HEK293T (cell line): ENCODE measurements around the gene WWOX.

ENCODE experiments used
- CTCF ChIA-PET: fragments of 350-600 bp; formaldehyde crosslinking; extraction: SDS; loops from one replicate; lab custom pipeline; 2021; ENCODE audit warnings: antibody characterized with exemption, inconsistent platforms; lab: Yijun Ruan, JAX
- POLR2A ChIA-PET: fragments of 350-600 bp; formaldehyde crosslinking; extraction: SDS; loops from one replicate; lab custom pipeline; 2020; ENCODE audit warnings: antibody characterized with exemption, inconsistent platforms; lab: Yijun Ruan, JAX
- DNase-seq: peaks from one replicate; pipeline ENCODE4 v3.0.0; 2012; ENCODE audit warnings: mixed read lengths; ENCODE audit errors: extremely low spot score
- ARNT ChIP-seq: fragments of 450-650 bp; IDR thresholded peaks from 2 replicates; pipeline ENCODE4 v1.6.1; 2017; ENCODE audit warnings: mild to moderate bottlenecking
- BHLHE40 ChIP-seq: fragments of 450-650 bp; IDR thresholded peaks from 2 replicates; pipeline ENCODE4 v1.6.1; 2016; ENCODE audit warnings: mild to moderate bottlenecking, moderate library complexity, borderline replicate concordance
- CTBP1 ChIP-seq: fragments of 450-650 bp; IDR thresholded peaks from 2 replicates; pipeline ENCODE4 v1.6.1; 2016; ENCODE audit warnings: borderline replicate concordance
- ELF4 ChIP-seq: fragments of 450-650 bp; IDR thresholded peaks from 2 replicates; pipeline ENCODE4 v1.6.1; 2017; ENCODE audit warnings: antibody characterized with exemption
- FOXA1 ChIP-seq: fragments of 450-650 bp; IDR thresholded peaks from 2 replicates; pipeline ENCODE4 v1.6.1; 2016; ENCODE audit warnings: mild to moderate bottlenecking
- FOXK2 ChIP-seq: fragments of 450-650 bp; IDR thresholded peaks from 2 replicates; pipeline ENCODE4 v1.6.1; 2016; ENCODE audit warnings: mild to moderate bottlenecking
- FOXM1 ChIP-seq: fragments of 450-650 bp; IDR thresholded peaks from 2 replicates; pipeline ENCODE4 v1.6.1; 2017; ENCODE audit warnings: mild to moderate bottlenecking, borderline replicate concordance
- HDGF ChIP-seq: fragments of 450-650 bp; IDR thresholded peaks from 2 replicates; pipeline ENCODE4 v1.6.1; 2017; ENCODE audit warnings: antibody characterized with exemption, borderline replicate concordance
- L3MBTL2 ChIP-seq: fragments of 450-650 bp; conservative IDR thresholded peaks from 2 replicates; pipeline ENCODE4 v1.6.1; 2016; ENCODE audit warnings: mild to moderate bottlenecking
- LEF1 ChIP-seq: fragments of 450-650 bp; IDR thresholded peaks from 2 replicates; pipeline ENCODE4 v1.6.1; 2017; ENCODE audit warnings: mild to moderate bottlenecking, borderline replicate concordance
- NFRKB ChIP-seq: fragments of 450-650 bp; IDR thresholded peaks from 2 replicates; pipeline ENCODE4 v1.6.1; 2016; ENCODE audit warnings: mild to moderate bottlenecking, moderate library complexity
- SP1 ChIP-seq: fragments of 450-650 bp; IDR thresholded peaks from 2 replicates; pipeline ENCODE4 v1.6.1; 2017
- SUZ12 ChIP-seq: fragments of 450-650 bp; IDR thresholded peaks from 2 replicates; pipeline ENCODE4 v1.6.1; 2016; ENCODE audit warnings: mild to moderate bottlenecking
- TARDBP ChIP-seq: fragments of 450-650 bp; IDR thresholded peaks from 2 replicates; pipeline ENCODE4 v1.6.1; 2016
- ZNF384 ChIP-seq: fragments of 450-650 bp; IDR thresholded peaks from 2 replicates; pipeline ENCODE4 v1.6.1; 2016
- TF ChIP-seq, protein P1 (sequence below): fragments of 450-650 bp; IDR thresholded peaks from 2 replicates; pipeline ENCODE4 v1.6.1; 2016

The WWOX gene

DNA sequence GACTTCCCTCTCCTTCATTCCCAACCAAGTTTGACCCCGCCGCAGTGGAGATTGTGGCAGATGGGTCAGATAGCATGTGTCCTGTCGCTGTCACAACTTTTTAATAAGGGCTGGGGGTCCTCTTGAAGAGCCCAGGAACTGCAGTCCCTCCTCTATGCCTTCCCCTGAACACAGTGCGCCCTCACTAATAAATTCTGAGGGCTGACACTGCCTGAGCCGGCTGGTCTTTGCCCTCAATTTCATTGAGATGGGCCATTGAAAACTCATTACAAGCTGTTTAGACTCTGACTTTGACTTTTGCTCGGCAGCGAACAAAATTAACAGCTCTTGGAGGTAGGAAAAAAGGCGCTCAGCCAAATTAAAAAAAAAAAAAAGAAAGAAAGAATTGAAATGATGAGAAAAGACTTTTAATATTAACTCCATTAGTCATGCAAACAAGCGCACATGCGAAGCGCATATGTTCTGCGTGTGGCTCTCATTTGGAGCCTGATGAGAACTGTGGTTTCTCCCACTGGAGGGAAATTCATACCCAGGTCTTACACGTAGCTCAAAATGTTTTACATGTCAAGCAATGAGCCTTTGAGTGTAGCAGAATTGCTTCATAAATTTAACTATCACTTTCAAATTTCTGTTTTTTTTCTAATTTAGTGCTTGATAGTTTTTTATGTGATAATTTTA, 704.7 kb downstream of the WWOX start:
- DNase-seq: no peak
- CTCF ChIA-PET: no interaction called here
- no peak for TF ChIP-seq ARNT
- no peak for TF ChIP-seq ZNF384
- TF ChIP-seq HDGF: no peak
- no peak for TF ChIP-seq L3MBTL2
- TF ChIP-seq CTBP1: no peak
- TF ChIP-seq FOXK2: no peak
- TF ChIP-seq NFRKB: no peak
- TF ChIP-seq, protein P1, sequence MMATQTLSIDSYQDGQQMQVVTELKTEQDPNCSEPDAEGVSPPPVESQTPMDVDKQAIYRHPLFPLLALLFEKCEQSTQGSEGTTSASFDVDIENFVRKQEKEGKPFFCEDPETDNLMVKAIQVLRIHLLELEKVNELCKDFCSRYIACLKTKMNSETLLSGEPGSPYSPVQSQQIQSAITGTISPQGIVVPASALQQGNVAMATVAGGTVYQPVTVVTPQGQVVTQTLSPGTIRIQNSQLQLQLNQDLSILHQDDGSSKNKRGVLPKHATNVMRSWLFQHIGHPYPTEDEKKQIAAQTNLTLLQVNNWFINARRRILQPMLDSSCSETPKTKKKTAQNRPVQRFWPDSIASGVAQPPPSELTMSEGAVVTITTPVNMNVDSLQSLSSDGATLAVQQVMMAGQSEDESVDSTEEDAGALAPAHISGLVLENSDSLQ: no peak
- no peak for TF ChIP-seq TARDBP
- no peak for TF ChIP-seq SUZ12
- TF ChIP-seq LEF1: no peak
- no peak for TF ChIP-seq FOXA1
- no peak for TF ChIP-seq SP1
- TF ChIP-seq BHLHE40: no peak
- POLR2A ChIA-PET: no interaction called here

DNA sequence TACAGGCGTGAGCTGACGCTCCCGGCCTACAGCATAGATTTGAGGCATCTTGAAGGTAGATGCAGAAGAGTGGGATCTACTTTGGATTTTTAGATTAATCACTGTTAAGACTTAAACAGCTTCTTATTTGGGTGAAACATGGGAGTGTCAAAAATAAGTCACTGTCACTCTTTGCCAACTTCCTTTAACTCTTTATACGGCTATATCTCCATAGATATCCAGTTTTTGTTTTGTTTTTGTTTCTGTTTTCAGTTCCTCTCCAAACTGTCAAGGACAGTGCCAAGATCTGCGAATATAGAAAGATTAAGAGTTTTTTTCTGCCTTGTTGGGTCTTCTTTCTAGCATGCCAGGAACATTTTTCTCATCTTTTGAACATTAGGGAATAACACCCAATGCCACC, 706.1 kb downstream of the WWOX start:
- TF ChIP-seq FOXM1 (no peak), SUZ12 (no peak), BHLHE40 (no peak), LEF1 (no peak), ELF4 (no peak)
- CTCF ChIA-PET: no interaction called here
- POLR2A ChIA-PET: no interaction called here
- no peak for DNase-seq

GRCh38 chr16:78811247-78811646, 711.8 kb downstream of the WWOX start:
- POLR2A ChIA-PET: no interaction called here

GRCh38 chr16:78812582-78812981, 713.1 kb downstream of the WWOX start:
- CTCF ChIA-PET: interaction anchor here (1.0 kb wide), 1 partner anchor 14 kb away, joined by 4 read pairs; no protein-coding TSS in a partner anchor

More at GRCh38 chr16:78811247-78811646, 711.8 kb downstream of the WWOX start:
- no peak for TF ChIP-seq BHLHE40
- TF ChIP-seq CTBP1: no peak
- no peak for TF ChIP-seq NFRKB
- TF ChIP-seq SUZ12: no peak
- TF ChIP-seq FOXK2: no peak
- TF ChIP-seq HDGF: no peak
- no peak for TF ChIP-seq FOXM1
- TF ChIP-seq TARDBP: no peak
- no peak for TF ChIP-seq ELF4
- TF ChIP-seq ZNF384: no peak
- TF ChIP-seq FOXA1: no peak
- TF ChIP-seq, protein P1: no peak
- TF ChIP-seq ARNT: no peak
- TF ChIP-seq LEF1: no peak
- no peak for TF ChIP-seq L3MBTL2
- no peak for TF ChIP-seq SP1
- no peak for DNase-seq
- CTCF ChIA-PET: interaction anchor here (0.7 to 1.1 kb wide), 2 partner anchors 41 to 335 kb away, joined by 4 to 10 read pairs; no protein-coding TSS in a partner anchor

DNA sequence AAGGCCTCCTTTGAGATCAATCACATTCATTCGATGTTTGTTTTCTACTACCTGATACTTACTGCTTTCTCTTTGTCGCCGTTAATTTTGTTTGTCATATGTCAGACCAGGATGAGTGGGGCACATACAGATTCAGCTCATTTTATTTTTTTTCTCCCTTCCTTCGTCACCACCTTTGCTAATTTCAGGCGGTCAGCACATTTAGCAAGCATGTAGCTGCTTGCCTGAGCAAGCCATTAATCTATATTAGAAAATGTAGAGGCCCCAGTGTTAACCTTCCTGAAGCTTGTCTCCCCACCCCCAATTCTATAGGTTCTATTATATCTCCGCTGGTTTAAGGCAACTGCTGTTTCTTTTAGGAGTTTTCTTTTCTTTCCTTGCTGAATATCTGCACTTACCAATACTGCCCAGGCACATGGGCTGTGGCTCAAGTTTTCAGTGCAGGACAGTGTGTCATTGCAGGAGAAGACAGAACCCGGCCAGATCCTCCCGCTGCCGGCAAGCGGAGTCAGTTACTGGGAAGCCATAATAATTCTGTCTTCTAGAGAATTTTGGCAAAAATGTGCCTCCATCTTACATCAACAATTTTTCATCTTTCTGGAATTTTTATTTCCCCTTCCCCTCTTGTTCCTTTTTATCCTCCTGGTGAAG, 714.3 kb downstream of the WWOX start:
- ChIA-PET POLR2A (no interaction called here), CTCF (interaction anchor here (0.6 to 1.0 kb wide), 2 partner anchors 13 to 104 kb away, joined by 3 to 4 read pairs; no protein-coding TSS in a partner anchor)
- DNase-seq: no peak
- TF ChIP-seq CTBP1: no peak
- no peak for TF ChIP-seq HDGF

More at GRCh38 chr16:78812582-78812981, 713.1 kb downstream of the WWOX start:
- POLR2A ChIA-PET: no interaction called here
- no peak for TF ChIP-seq SUZ12
- no peak for TF ChIP-seq ARNT
- no peak for TF ChIP-seq TARDBP
- TF ChIP-seq ZNF384: no peak
- no peak for TF ChIP-seq FOXM1
- no peak for TF ChIP-seq ELF4
- no peak for TF ChIP-seq L3MBTL2
- no peak for TF ChIP-seq BHLHE40
- TF ChIP-seq, protein P1: no peak
- TF ChIP-seq CTBP1: no peak
- TF ChIP-seq LEF1: no peak
- no peak for TF ChIP-seq FOXK2
- TF ChIP-seq NFRKB: no peak
- TF ChIP-seq SP1: no peak
- TF ChIP-seq FOXA1: no peak
- TF ChIP-seq HDGF: no peak
- DNase-seq: no peak

DNA sequence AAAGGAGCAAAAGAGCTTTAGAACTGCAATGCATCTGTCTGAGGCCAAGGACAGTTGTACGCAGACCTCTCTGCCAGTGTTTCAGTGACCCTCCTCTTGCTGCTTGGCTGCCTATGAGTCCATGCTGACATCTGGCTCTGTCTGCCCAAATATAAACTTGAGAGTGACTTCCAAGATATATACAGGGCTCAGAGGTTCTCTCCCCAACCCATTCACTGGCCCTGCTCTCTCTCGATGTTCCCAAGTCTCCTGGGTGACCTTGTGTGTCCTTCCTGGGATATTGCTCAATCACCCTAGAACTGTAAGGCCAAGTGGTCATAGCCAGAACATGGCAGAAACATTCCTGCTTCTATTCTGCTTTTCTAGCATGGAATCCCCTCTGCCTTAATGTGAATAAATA, 716.3 kb downstream of the WWOX start:
- ChIA-PET CTCF (no interaction called here), POLR2A (no interaction called here)
- DNase-seq: no peak
- TF ChIP-seq CTBP1: no peak
- TF ChIP-seq SP1: no peak
